Measurements from ENCODE around the gene TOP1.
A peak's percentile ranks its signal among the peaks of the same experiment; 100 is the strongest.

TOP1 gene

GRCh38 chr20:41137614-41138474, 109.2 kb downstream of the TOP1 start:
- H3K36me3 Mint-ChIP-seq (ENCODE audit: low read depth) = peaks cover 15% of the 10 kb centered on the region

GRCh38 chr20:41138475-41139226, 110.0 kb downstream of the TOP1 start:
- H3K9me3 Mint-ChIP-seq = no peaks in the 10 kb centered on the region
- no peaks in the 10 kb centered on the region for H3K27me3 Mint-ChIP-seq
- H3K4me1 Mint-ChIP-seq = peaks cover 79% of the 10 kb centered on the region
- peak overlapping the region; percentile 95 for H3K4me3 Mint-ChIP-seq
- H3K27ac Mint-ChIP-seq = peak overlapping the region; percentile 91
- DNase-seq (peak; percentile 42), ATAC-seq (peak; percentile 7)
- peaks cover 15% of the 10 kb centered on the region for H3K36me3 Mint-ChIP-seq (ENCODE audit: low read depth)

More at GRCh38 chr20:41137614-41138474, 109.2 kb downstream of the TOP1 start:
- DNase-seq (peak; percentile 76), ATAC-seq (peak; percentile 25)
- peak overlapping the region; percentile 95 for H3K4me3 Mint-ChIP-seq
- H3K4me1 Mint-ChIP-seq = peaks cover 75% of the 10 kb centered on the region
- no peaks in the 10 kb centered on the region for H3K9me3 Mint-ChIP-seq
- H3K27ac Mint-ChIP-seq = peak overlapping the region; percentile 91
- no peaks in the 10 kb centered on the region for H3K27me3 Mint-ChIP-seq

GRCh38 chr20:41139227-41140093, 110.8 kb downstream of the TOP1 start:
- ATAC-seq = no peak
- DNase-seq = no peak
- H3K27ac Mint-ChIP-seq = peak overlapping the region; percentile 91
- no peaks in the 10 kb centered on the region for H3K27me3 Mint-ChIP-seq
- peaks cover 79% of the 10 kb centered on the region for H3K4me1 Mint-ChIP-seq
- peak overlapping the region; percentile 95 for H3K4me3 Mint-ChIP-seq
- peaks cover 22% of the 10 kb centered on the region for H3K36me3 Mint-ChIP-seq (ENCODE audit: low read depth)
- no peaks in the 10 kb centered on the region for H3K9me3 Mint-ChIP-seq

- H3K4me1 Mint-ChIP-seq = peaks cover 80% of the 10 kb centered on the region
- H3K36me3 Mint-ChIP-seq (ENCODE audit: low read depth) = peaks cover 31% of the 10 kb centered on the region
- H3K27ac Mint-ChIP-seq = peak overlapping the region; percentile 91
- ATAC-seq (no peak), DNase-seq (peak; percentile 42)
- H3K4me3 Mint-ChIP-seq = peak overlapping the region; percentile 95
- H3K27me3 Mint-ChIP-seq = no peaks in the 10 kb centered on the region
- no peaks in the 10 kb centered on the region for H3K9me3 Mint-ChIP-seq
Measured at GRCh38 chr20:41140226-41141133, 111.9 kb downstream of the TOP1 start.

- no peak for DNase-seq
- peak overlapping the region; percentile 95 for H3K4me3 Mint-ChIP-seq
- peak overlapping the region; percentile 91 for H3K27ac Mint-ChIP-seq
- no peak for ATAC-seq
- peaks cover 80% of the 10 kb centered on the region for H3K4me1 Mint-ChIP-seq
- no peaks in the 10 kb centered on the region for H3K9me3 Mint-ChIP-seq
- no peaks in the 10 kb centered on the region for H3K27me3 Mint-ChIP-seq
- peaks cover 33% of the 10 kb centered on the region for H3K36me3 Mint-ChIP-seq (ENCODE audit: low read depth)
Measured at GRCh38 chr20:41141153-41141815, 112.7 kb downstream of the TOP1 start.

- H3K9me3 Mint-ChIP-seq = no peaks in the 10 kb centered on the region
- H3K4me3 Mint-ChIP-seq = peak overlapping the region; percentile 95
- peaks cover 38% of the 10 kb centered on the region for H3K36me3 Mint-ChIP-seq (ENCODE audit: low read depth)
Measured at GRCh38 chr20:41142245-41142644, 113.6 kb downstream of the TOP1 start.

GRCh38 chr20:41142919-41143318, 114.3 kb downstream of the TOP1 start:
- H3K27ac Mint-ChIP-seq = peak overlapping the region; percentile 91
- ATAC-seq = peak; percentile 37
- no peaks in the 10 kb centered on the region for H3K27me3 Mint-ChIP-seq
- H3K9me3 Mint-ChIP-seq = no peaks in the 10 kb centered on the region
- peaks cover 39% of the 10 kb centered on the region for H3K36me3 Mint-ChIP-seq (ENCODE audit: low read depth)
- H3K4me1 Mint-ChIP-seq = peaks cover 94% of the 10 kb centered on the region
- H3K4me3 Mint-ChIP-seq = peak overlapping the region; percentile 59
- DNase-seq = no peak

More at GRCh38 chr20:41142245-41142644, 113.6 kb downstream of the TOP1 start:
- peaks cover 88% of the 10 kb centered on the region for H3K4me1 Mint-ChIP-seq
- DNase-seq = no peak
- no peak for ATAC-seq
- H3K27me3 Mint-ChIP-seq = no peaks in the 10 kb centered on the region
- peak overlapping the region; percentile 91 for H3K27ac Mint-ChIP-seq

- peaks cover 39% of the 10 kb centered on the region for H3K36me3 Mint-ChIP-seq (ENCODE audit: low read depth)
- H3K4me3 Mint-ChIP-seq = peak overlapping the region; percentile 59
- H3K27ac Mint-ChIP-seq = peak overlapping the region; percentile 91
- H3K9me3 Mint-ChIP-seq = no peaks in the 10 kb centered on the region
- H3K4me1 Mint-ChIP-seq = peaks cover 99% of the 10 kb centered on the region
- DNase-seq (no peak), ATAC-seq (no peak)
- H3K27me3 Mint-ChIP-seq = no peaks in the 10 kb centered on the region
Measured at GRCh38 chr20:41143354-41143753, 114.7 kb downstream of the TOP1 start.

GRCh38 chr20:41145317-41145716, 116.7 kb downstream of the TOP1 start:
- ATAC-seq (no peak), DNase-seq (no peak)
- Mint-ChIP-seq H3K4me1 (peaks cover 100% of the 10 kb centered on the region), H3K36me3 (ENCODE audit: low read depth) (peaks cover 38% of the 10 kb centered on the region), H3K27me3 (no peaks in the 10 kb centered on the region), H3K9me3 (no peaks in the 10 kb centered on the region), H3K27ac (peak overlapping the region; percentile 91), H3K4me3 (no peak overlapping the region)

- Mint-ChIP-seq H3K4me1 (peaks cover 100% of the 10 kb centered on the region), H3K4me3 (peak overlapping the region; percentile 16), H3K36me3 (ENCODE audit: low read depth) (peaks cover 32% of the 10 kb centered on the region), H3K27ac (peak overlapping the region; percentile 91), H3K9me3 (no peaks in the 10 kb centered on the region), H3K27me3 (no peaks in the 10 kb centered on the region)
- no peak for ATAC-seq
- DNase-seq = no peak
Measured at GRCh38 chr20:41145821-41146620, 117.4 kb downstream of the TOP1 start.

GRCh38 chr20:41147767-41148191, 119.2 kb downstream of the TOP1 start:
- no peak for DNase-seq
- H3K4me3 Mint-ChIP-seq = no peak overlapping the region
- H3K27me3 Mint-ChIP-seq = no peaks in the 10 kb centered on the region
- H3K4me1 Mint-ChIP-seq = peaks cover 100% of the 10 kb centered on the region
- no peaks in the 10 kb centered on the region for H3K9me3 Mint-ChIP-seq
- H3K27ac Mint-ChIP-seq = peak overlapping the region; percentile 70
- H3K36me3 Mint-ChIP-seq (ENCODE audit: low read depth) = peaks cover 37% of the 10 kb centered on the region
- ATAC-seq = no peak

GRCh38 chr20:41148942-41149341, 120.3 kb downstream of the TOP1 start:
- no peak overlapping the region for H3K4me3 Mint-ChIP-seq
- peaks cover 39% of the 10 kb centered on the region for H3K36me3 Mint-ChIP-seq (ENCODE audit: low read depth)

More at GRCh38 chr20:41148942-41149341, 120.3 kb downstream of the TOP1 start:
- Mint-ChIP-seq H3K27me3 (no peaks in the 10 kb centered on the region), H3K4me1 (peaks cover 100% of the 10 kb centered on the region), H3K9me3 (no peaks in the 10 kb centered on the region), H3K27ac (peak overlapping the region; percentile 70)
- DNase-seq (no peak), ATAC-seq (no peak)

Measured in activated naive CD8-positive, alpha-beta T cell treated with anti-CD3 and anti-CD28 coated beads, Interleukin-2, amount 50 U/mL, for 24 hours (primary cell).